ENCODE results near the gene ASIC4.

ASIC4 gene

DNA sequence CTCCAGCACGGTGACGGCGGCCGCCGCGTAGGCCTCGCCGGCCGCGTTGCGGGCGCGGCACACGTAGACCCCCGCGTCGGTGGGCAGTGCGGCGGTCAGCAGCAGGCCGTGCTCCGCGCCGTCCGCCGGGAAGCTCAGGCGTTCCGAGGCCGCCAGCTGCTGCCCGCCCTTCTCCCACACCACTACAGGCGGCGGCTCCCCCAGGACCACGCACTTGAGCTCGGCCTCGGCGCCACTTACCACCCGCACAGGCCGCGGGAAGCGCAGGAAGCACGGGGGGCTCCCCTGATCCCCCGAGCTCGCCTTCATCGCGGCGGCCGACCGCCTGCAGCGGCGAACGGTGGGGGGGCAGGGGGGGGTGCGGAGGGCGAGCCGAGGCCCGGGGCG is 56.6 kb downstream of the ASIC4 start:
- DNase-seq: no peak

DNA sequence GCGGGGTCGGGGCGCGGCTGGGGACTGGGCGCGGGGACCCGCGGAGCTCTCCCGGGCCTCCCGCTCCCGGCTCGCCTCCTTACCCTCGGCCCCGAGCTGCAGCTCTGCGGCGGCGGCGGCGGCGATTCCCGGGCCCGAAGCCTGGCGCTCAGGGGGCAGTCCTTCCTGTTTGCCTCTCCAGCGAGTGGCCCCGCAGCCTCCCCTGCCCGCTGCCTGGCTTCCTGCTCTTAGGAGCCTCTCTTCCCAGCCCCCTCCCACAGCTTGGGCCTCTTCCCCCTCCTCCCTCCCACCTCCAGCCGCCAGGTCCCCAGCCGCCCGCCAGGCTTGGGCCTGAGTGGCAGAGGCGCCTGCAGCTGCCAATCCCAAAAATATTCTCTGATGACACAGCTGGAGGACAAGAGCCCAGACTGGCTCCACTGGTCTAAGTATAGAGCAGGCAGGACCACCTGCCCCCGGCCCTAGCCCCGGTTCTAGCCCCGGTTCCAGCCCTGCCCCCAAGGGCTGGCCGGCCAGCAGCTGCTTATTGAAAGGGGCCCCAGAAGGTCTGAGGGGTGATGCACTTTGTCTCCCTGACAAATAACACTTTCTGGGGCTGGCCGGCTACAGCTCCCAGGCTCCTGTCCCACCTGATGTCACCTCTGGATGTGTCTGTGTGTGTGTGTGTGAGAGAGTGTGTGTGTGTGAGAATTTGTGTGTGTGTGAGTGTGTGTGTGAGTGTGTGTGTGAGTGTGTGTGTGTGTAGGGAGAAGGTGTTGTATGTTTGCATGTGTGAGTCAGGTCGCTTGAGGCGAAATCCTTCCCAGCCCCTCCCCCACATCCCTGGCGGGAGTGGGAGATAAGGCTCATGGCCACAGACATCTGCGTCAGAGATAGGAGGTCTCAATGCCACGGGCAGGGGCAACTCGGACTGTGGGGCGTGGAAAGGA is 57.3 kb downstream of the ASIC4 start, which contains the start of gene OBSL1:
Gene OBSL1, minus strand, starts transcription at position 229 of the 926 bp plus-strand sequence. CDS start 307 bp downstream, outside the sequence.
- peak in 1 of 2 donors; percentile 16 for DNase-seq

DNA sequence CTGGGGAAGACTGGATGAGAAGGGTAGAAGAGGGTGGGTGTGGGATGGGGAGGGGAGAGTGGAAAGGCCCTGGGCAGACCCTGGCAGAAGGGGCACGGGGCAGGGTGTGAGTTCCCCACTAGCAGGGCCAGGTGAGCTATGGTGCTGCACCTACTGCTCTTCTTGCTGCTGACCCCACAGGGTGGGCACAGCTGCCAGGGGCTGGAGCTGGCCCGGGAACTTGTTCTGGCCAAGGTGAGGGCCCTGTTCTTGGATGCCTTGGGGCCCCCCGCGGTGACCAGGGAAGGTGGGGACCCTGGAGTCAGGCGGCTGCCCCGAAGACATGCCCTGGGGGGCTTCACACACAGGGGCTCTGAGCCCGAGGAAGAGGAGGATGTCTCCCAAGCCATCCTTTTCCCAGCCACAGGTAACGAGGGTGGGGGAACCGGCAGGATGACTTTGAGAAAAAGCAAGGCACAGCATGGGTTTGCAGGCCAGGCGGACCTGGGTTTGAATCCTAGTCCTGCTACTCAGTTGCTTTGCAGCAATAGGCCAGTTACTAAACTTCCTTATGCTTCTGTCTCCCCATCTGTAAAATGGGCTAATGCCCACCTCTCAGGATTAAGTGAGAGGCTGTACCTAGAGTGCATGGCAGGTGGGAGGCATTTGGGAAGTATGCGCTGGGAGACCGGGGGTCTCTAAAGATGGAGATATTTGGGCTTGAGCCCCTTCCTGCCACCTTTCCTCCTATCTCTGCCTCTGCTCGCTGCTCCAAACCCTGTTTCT is 58.1 kb downstream of the ASIC4 start, which contains the start of gene INHA:
Gene INHA, plus strand, starts transcription at position 74 of the 765 bp plus-strand sequence. Its CDS starts 65 bp downstream, at position 139.
- DNase-seq: no peak

- no peak for DNase-seq
These were observed 58.9 kb downstream of the ASIC4 start for GRCh38 chr2:219573166-219573565.

- DNase-seq: no peak
These were observed 60.4 kb downstream of the ASIC4 start for GRCh38 chr2:219574484-219575311.

DNA sequence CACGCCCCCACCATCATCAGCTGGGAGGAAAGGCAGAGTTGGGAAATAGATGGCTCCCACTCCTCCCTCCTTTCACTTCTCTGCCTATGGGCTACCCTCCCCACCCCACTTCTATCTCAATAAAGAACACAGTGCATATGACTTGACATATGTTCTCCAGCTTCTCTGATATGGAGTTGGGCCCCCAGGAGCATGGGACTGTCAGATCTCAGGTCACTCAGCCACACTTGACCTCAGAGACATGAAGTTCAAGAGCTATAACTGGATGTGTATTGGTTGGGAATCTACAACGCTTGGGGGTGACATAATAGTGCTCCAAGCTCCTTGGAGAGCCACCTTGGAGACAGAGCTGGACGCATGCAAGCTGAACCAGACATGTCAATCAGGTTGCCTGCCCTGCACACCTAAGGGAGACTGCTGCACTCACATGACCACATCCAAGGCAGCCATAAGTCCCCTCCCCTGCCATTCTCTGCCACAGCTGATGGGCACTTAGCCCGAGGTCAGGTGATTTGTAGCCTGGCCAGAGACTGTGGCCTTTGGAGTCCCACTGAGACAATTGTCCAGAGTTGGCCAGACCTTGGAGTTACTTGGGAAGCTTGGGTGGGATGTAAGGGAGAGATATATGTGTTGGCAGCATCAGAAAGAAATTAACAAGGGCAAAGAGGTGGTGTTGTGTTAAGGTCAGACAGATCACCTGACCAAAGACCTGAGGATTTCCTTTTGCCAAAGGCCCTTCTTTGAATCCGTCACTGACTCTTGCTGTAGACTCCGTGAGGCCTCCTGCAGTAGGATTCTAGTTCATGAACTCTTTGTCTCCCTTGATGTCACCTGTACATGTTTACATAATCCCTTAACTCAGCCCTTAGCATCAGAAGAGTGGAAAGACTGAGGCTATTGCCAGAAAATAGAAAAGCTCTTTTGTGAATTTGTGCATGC is 61.6 kb downstream of the ASIC4 start:
- DNase-seq: no peak

GRCh38 chr2:219576505-219577388 is 62.5 kb downstream of the ASIC4 start:
- DNase-seq: no peak

- DNase-seq: peak; percentile 36 to 77
These were observed 64.7 kb downstream of the ASIC4 start for GRCh38 chr2:219578811-219579613.

DNA sequence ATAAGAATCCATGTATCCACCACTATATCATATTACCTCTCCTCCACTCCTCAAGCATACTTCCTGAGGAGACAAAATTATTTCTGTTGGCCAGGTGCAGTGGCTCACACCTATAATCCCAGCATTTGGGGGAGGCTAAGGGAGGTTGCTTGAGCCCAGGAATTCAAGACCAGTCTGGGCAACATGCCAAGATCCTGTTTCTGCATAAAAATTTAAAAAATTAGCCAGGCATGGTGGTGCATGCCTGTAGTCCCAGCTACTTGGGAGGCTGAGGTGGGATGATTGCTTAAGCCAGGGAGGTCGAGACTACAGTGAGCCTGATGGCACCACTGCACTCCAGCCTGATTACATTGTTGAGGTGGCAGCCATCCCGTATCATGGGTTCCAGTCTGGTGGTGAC is 67.1 kb downstream of the ASIC4 start:
- DNase-seq: no peak

Measured in inflammatory macrophage (primary cell).